Measurements from ENCODE around the gene APC2. TPM values are rescaled to one million over a fixed set of nuclear protein-coding genes. Genes with fewer than 3 reads are reported as not detected.

APC2 gene
- total RNA-seq, 2 experiments from 2014 or later: 0.57 to 5.5 TPM

DNA sequence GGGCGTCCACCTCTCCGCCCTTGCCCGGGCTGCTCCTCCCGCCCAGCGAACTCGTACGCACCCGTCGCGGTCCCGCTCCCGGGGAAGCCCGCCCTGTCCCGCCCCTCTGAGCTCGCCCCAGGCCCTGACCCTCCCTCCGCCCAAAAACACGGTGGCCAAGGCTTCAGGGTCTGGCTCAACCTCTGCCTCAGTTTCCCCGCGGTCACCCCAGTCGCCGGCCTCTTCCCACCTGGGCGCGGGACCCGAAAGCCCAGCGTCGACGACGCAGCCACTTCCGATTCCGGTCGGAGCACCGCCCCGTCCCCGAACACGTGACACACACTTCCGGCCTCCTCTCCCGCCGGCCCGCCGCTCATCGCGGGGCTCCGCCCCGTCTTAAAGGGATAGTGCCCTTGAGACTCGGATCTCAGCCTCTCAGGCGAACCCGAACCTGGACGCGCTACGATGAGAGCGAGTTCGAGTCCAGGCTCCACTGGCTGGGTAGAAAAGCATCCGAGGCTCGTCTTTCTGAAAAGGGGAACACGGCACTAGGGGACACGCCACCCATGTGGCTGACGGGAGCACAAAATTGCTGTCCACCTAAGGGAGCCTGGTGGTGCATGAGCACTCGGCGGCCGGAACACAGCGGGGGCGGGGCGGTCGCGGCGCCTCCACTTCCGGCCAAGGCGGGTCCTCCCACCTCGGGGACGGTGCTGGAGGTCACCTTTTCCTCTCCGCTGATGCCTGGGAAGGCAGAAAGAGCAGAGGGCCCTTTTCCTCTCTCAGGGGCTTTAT lies 29.2 kb downstream of the APC2 start, which contains the start of gene C19orf25:
TSS of gene C19orf25 (minus strand) at position 282 of the 774 bp plus-strand sequence. CDS start 312 bp downstream, outside the sequence.
- Histone ChIP-seq H3K9me2 (ENCODE audit: insufficient read depth, low read length) (no peaks in the 10 kb centered on the region), H3K9me3 (ENCODE audit: low read length) (no peaks in the 10 kb centered on the region), H3K4me3 (ENCODE audit: low read depth, low read length, poor library complexity, severe bottlenecking) (peak within 1 kb of the TSS; percentile 88), H3K79me2 (ENCODE audit: insufficient read depth, low read depth, low read length) (peaks cover 17% of the 10 kb centered on the region), H3K4me2 (ENCODE audit: low read length) (peak within 1 kb of the TSS; percentile 73), H2AFZ (ENCODE audit: low read length) (peak within 1 kb of the TSS; percentile 82), H3K4me1 (ENCODE audit: insufficient read depth, low read length, poor library complexity, severe bottlenecking) (peaks cover 14% of the 10 kb centered on the region), H3K27ac (ENCODE audit: low read depth, low read length, poor library complexity, severe bottlenecking) (peak within 1 kb of the TSS; percentile 81), H3K36me3 (ENCODE audit: insufficient read depth, low read length) (peaks cover 21% of the 10 kb centered on the region), H4K20me1 (ENCODE audit: insufficient read depth, low read length) (no peaks in the 10 kb centered on the region; the same call in 1 of the 2 replicates)
- CTCF ChIA-PET (ENCODE audit: unreplicated experiment): no interaction called here
- DNase-seq (ENCODE audit: low spot score): peak; percentile 96
- POLR2A ChIA-PET: no interaction called here
- no TSS peak for BruUV-seq (replicated peaks)
- intact Hi-C loops (cut with micrococcal nuclease; ENCODE audit: unreplicated experiment): loop anchor here (1.0 to 2.0 kb wide), 3 partner anchors 24 to 72 kb away; partner anchors contain the start of gene DAZAP1
- no peak for TF ChIP-seq EZH2phosphoT487 (IDR thresholded peaks at IDR 0.05; ENCODE audit: borderline replicate concordance, low read depth, low read length)
- TF ChIP-seq, protein P1, sequence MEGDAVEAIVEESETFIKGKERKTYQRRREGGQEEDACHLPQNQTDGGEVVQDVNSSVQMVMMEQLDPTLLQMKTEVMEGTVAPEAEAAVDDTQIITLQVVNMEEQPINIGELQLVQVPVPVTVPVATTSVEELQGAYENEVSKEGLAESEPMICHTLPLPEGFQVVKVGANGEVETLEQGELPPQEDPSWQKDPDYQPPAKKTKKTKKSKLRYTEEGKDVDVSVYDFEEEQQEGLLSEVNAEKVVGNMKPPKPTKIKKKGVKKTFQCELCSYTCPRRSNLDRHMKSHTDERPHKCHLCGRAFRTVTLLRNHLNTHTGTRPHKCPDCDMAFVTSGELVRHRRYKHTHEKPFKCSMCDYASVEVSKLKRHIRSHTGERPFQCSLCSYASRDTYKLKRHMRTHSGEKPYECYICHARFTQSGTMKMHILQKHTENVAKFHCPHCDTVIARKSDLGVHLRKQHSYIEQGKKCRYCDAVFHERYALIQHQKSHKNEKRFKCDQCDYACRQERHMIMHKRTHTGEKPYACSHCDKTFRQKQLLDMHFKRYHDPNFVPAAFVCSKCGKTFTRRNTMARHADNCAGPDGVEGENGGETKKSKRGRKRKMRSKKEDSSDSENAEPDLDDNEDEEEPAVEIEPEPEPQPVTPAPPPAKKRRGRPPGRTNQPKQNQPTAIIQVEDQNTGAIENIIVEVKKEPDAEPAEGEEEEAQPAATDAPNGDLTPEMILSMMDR (conservative IDR thresholded peaks at IDR 0.05; ENCODE audit: low read length): no peak

- no peak for DNase-seq (ENCODE audit: low spot score)
- Histone ChIP-seq H3K9me3 (ENCODE audit: low read length) (no peaks in the 10 kb centered on the region), H4K20me1 (ENCODE audit: insufficient read depth, low read length) (no peaks in the 10 kb centered on the region), H2AFZ (ENCODE audit: low read length) (no peak overlapping the region), H3K36me3 (ENCODE audit: insufficient read depth, low read length) (peaks cover 9% of the 10 kb centered on the region), H3K4me1 (ENCODE audit: insufficient read depth, low read length, poor library complexity, severe bottlenecking) (peaks cover 14% of the 10 kb centered on the region), H3K79me2 (ENCODE audit: insufficient read depth, low read depth, low read length) (peaks cover 17% of the 10 kb centered on the region), H3K4me3 (ENCODE audit: low read depth, low read length, poor library complexity, severe bottlenecking) (no peak overlapping the region), H3K9me2 (ENCODE audit: insufficient read depth, low read length) (no peaks in the 10 kb centered on the region), H3K4me2 (ENCODE audit: low read length) (no peak overlapping the region), H3K27ac (ENCODE audit: low read depth, low read length, poor library complexity, severe bottlenecking) (no peak overlapping the region)
- POLR2A ChIA-PET: no interaction called here
- no peak for TF ChIP-seq EZH2phosphoT487 (IDR thresholded peaks at IDR 0.05; ENCODE audit: borderline replicate concordance, low read depth, low read length)
- TF ChIP-seq, protein P1 (conservative IDR thresholded peaks at IDR 0.05; ENCODE audit: low read length): no peak
- intact Hi-C loops (cut with micrococcal nuclease; ENCODE audit: unreplicated experiment): no loop called here
- CTCF ChIA-PET (ENCODE audit: unreplicated experiment): no interaction called here
- BruUV-seq (replicated peaks): no TSS peak
Measured at GRCh38 chr19:1481224-1481892, 31.4 kb downstream of the APC2 start.
